Bronchial epithelial cell (primary cell): ENCODE data around the gene XRRA1. TPM values are rescaled to one million over a fixed set of nuclear protein-coding genes. Genes with fewer than 3 reads are reported as not detected.

ENCODE experiments used
- DNase-seq: peaks from one replicate; pipeline ENCODE4 v3.0.0-alpha.2; 2010; ENCODE audit warnings: low read depth
- FAIRE-seq: peaks from 2 replicates; lab custom pipeline; 2011; peaks lifted over from hg19 to GRCh38; lab: Jason Lieb, UNC
- H3K27me3 ChIP-seq: 2 replicates; pipeline ENCODE4 v1.5.1; 2011; ENCODE audit warnings: low read length; ENCODE audit not compliant: control insufficient read depth, insufficient read depth
- H3K36me3 ChIP-seq: 2 replicates; pipeline ENCODE4 v1.5.1; 2011; ENCODE audit warnings: low read length; ENCODE audit not compliant: control insufficient read depth, insufficient read depth
- H3K4me3 ChIP-seq: 2 replicates; pipeline ENCODE4 v1.5.1; 2011; ENCODE audit warnings: mild to moderate bottlenecking, low read depth, low read length, control low read depth
- total RNA-seq: library from RNA; depleted of rRNA; stranded (reverse); fragments of >200 nt; gene quantifications from 2 replicates; pipeline ENCODE4 v1.2.1, GENCODE V29; 2014
- TF ChIP-seq, protein P1 (sequence below): IDR thresholded peaks from 2 replicates; pipeline ENCODE4 v1.5.1; 2011; ENCODE audit warnings: mild to moderate bottlenecking, moderate library complexity, low read length, control low read depth, inconsistent platforms; ENCODE audit not compliant: insufficient read depth, severe bottlenecking

XRRA1 gene
- total RNA-seq, 1 donor from 2014 or later = 10.8 TPM

GRCh38 chr11:74936087-74936486 lies 12.8 kb downstream of the XRRA1 start:
- Histone ChIP-seq H3K36me3 (peaks cover 3% of the 10 kb centered on the region), H3K4me3 (no peak overlapping the region), H3K27me3 (no peaks in the 10 kb centered on the region)
- no peak for FAIRE-seq
- TF ChIP-seq, protein P1, sequence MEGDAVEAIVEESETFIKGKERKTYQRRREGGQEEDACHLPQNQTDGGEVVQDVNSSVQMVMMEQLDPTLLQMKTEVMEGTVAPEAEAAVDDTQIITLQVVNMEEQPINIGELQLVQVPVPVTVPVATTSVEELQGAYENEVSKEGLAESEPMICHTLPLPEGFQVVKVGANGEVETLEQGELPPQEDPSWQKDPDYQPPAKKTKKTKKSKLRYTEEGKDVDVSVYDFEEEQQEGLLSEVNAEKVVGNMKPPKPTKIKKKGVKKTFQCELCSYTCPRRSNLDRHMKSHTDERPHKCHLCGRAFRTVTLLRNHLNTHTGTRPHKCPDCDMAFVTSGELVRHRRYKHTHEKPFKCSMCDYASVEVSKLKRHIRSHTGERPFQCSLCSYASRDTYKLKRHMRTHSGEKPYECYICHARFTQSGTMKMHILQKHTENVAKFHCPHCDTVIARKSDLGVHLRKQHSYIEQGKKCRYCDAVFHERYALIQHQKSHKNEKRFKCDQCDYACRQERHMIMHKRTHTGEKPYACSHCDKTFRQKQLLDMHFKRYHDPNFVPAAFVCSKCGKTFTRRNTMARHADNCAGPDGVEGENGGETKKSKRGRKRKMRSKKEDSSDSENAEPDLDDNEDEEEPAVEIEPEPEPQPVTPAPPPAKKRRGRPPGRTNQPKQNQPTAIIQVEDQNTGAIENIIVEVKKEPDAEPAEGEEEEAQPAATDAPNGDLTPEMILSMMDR = no peak
- no peak for DNase-seq

DNA sequence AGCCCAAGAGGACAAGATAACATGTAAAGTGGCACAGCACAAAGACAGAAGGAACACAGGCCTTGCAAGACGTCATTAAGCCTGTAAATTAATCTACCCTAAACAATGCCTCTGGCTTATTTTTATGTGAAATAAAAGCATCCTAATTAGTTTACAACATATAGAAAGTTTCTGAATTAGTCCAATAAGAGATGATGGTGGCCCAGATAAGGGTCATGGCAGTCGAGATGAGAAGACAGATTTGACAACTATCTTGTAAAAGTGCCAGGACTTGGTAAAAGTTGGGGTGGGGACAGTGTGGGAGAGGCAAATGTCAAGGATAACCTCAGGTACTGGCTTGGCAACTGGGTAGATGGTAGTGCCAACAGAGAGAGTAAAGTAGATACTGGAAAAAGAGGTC lies 13.6 kb downstream of the XRRA1 start:
- DNase-seq (no peak), FAIRE-seq (no peak)
- no peak overlapping the region for H3K4me3 ChIP-seq
- TF ChIP-seq, protein P1 = no peak
- H3K27me3 ChIP-seq = no peaks in the 10 kb centered on the region
- peaks cover 3% of the 10 kb centered on the region for H3K36me3 ChIP-seq

DNA sequence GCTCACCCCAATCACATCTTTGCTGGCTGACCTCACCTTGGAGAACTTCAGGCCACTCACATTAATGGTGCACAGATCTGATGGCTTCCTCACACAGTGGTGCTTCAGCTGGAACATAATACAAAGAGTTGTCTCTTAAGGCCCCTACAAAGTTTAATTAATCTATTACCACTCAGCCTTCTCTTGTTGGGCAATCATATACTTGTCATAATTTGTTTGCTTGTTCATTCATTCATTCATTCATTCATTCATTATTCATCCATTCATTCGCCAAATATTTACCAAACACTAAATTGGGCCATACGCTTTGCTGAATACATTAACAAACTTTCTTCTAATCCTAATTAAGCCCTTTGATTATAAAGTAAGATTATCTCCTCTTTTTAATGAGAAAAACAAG lies 15.1 kb downstream of the XRRA1 start:
- DNase-seq (no peak), FAIRE-seq (no peak)
- peaks cover 5% of the 10 kb centered on the region for H3K36me3 ChIP-seq
- no peak overlapping the region for H3K4me3 ChIP-seq
- H3K27me3 ChIP-seq = no peaks in the 10 kb centered on the region
- TF ChIP-seq, protein P1 = no peak

- FAIRE-seq (no peak), DNase-seq (peak; percentile 93)
- TF ChIP-seq, protein P1 = no peak
- Histone ChIP-seq H3K36me3 (peaks cover 5% of the 10 kb centered on the region), H3K4me3 (no peak overlapping the region), H3K27me3 (no peaks in the 10 kb centered on the region)
Measured at GRCh38 chr11:74932797-74933196, 16.1 kb downstream of the XRRA1 start.

DNA sequence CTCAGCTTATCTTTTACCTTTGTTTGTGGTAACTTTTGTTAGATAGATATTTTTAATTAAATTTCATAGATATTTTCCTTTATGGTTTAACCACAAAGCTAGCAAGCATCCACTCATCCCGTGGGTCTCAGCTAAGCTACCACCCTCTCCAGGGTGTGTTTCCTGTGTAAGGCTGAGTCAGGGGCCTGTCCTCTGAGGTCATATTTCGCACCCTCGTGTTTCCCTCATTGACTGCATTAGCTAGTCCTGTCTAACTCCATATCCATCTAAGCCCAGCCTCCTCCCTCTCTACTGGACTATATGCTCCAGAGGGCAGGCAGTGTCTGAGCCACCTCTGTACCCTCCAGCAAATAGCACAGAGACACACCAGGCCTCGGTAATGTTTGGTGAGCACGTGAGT lies 16.7 kb downstream of the XRRA1 start:
- DNase-seq = peak; percentile 68
- no peaks in the 10 kb centered on the region for H3K27me3 ChIP-seq
- FAIRE-seq = no peak
- TF ChIP-seq, protein P1 = no peak
- peaks cover 5% of the 10 kb centered on the region for H3K36me3 ChIP-seq
- no peak overlapping the region for H3K4me3 ChIP-seq

DNA sequence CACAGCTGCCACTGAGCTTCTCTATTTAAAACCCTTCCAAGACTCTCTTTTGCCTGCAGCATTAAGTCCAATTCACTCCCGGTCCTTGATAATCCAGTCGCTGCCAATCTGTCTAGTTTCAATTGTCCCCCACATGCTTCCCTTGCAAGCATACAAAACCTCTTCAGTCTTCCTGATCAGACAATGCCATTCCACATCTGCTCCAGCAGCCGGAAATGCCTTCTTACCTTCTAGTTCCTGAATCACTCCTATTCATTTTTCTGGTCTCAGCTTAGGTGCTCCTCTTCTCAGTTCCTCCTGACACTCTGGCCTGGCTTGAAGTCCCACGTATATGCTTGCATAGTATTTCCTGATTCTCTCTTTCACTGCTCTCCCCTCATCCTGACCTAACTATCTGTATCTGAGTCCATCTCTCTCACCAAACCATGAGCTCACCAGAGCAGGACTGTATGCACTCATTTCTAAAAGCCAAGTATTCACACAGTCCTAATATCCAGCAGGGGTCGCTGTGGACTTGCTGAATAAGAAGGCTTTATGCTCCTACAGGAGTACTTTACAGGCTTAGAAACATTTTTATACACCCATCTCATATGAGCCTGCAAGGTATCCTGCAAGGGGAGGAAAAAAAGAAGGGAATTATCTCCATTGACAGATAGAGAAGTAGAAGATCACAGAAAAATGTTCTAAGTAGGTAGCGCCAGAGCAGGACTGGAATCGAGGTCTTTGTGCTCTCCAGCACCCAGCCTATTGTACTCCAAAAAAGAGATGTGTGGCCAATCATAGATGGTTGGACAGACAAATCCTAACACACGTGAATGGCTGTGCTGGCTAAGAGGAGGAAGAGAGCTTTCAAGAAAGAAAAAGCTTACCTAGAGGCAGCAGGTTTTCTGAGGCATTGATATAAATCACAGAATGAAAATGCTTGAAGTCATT lies 19.2 kb downstream of the XRRA1 start:
- TF ChIP-seq, protein P1 = peak; percentile 72
- Histone ChIP-seq H3K4me3 (no peak overlapping the region), H3K36me3 (peaks cover 3% of the 10 kb centered on the region), H3K27me3 (no peaks in the 10 kb centered on the region)
- no peak for FAIRE-seq
- DNase-seq = peak; percentile 81
